ENCODE data around the gene S100A8.
"Not testable (repeated sequence)": the region's sequence is repeated elsewhere in the genome, so short reads cannot be mapped to it uniquely, and the experiment has no call there.

The S100A8 gene

DNA sequence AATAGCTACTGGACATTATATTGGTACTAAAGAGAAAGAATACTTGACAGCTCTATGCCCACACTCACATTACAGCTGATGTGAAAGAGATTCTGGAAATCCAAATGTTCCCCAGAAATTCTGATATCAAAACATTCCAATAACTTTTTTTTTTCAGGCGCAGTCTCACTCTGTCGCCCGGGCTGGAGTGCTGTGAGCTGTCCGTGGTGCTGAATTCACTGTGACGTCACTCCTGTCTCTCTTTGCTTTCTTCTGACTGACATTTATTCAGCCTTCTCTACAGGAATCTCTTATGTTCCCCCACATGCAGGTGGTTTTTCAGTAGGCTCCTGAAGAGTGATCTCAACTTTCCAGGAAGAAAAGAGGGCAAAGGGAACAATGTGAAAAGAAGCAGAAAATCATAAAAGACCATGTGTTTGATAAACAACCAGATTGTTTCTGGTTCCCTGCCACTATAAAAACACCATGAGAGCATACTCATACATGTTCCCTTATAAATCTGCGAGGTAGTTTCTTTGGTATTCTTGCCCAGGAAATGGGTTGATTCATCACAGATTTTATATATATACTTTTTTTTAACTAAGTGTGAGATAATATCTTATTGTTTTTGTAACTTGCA is 31.7 kb upstream of the S100A8 start:
- TF ChIP-seq POLR2A (IDR thresholded peaks at IDR 0.05; ENCODE audit: extremely low read depth, insufficient read length) (no peak), MYC (IDR thresholded peaks at IDR 0.05; ENCODE audit: low read depth, low read length) (no peak)
- TF ChIP-seq, protein P1, sequence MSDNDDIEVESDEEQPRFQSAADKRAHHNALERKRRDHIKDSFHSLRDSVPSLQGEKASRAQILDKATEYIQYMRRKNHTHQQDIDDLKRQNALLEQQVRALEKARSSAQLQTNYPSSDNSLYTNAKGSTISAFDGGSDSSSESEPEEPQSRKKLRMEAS (IDR thresholded peaks at IDR 0.05; ENCODE audit: low read depth, low read length), result no peak
- TF ChIP-seq, protein P2, sequence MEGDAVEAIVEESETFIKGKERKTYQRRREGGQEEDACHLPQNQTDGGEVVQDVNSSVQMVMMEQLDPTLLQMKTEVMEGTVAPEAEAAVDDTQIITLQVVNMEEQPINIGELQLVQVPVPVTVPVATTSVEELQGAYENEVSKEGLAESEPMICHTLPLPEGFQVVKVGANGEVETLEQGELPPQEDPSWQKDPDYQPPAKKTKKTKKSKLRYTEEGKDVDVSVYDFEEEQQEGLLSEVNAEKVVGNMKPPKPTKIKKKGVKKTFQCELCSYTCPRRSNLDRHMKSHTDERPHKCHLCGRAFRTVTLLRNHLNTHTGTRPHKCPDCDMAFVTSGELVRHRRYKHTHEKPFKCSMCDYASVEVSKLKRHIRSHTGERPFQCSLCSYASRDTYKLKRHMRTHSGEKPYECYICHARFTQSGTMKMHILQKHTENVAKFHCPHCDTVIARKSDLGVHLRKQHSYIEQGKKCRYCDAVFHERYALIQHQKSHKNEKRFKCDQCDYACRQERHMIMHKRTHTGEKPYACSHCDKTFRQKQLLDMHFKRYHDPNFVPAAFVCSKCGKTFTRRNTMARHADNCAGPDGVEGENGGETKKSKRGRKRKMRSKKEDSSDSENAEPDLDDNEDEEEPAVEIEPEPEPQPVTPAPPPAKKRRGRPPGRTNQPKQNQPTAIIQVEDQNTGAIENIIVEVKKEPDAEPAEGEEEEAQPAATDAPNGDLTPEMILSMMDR (IDR thresholded peaks at IDR 0.05; ENCODE audit: low read depth, low read length), result no peak
- peak; percentile 66 for DNase-seq (ENCODE audit: low read depth)
- no peak overlapping the region for H3K4me3 ChIP-seq (ENCODE audit: low read depth, low read length)

DNA sequence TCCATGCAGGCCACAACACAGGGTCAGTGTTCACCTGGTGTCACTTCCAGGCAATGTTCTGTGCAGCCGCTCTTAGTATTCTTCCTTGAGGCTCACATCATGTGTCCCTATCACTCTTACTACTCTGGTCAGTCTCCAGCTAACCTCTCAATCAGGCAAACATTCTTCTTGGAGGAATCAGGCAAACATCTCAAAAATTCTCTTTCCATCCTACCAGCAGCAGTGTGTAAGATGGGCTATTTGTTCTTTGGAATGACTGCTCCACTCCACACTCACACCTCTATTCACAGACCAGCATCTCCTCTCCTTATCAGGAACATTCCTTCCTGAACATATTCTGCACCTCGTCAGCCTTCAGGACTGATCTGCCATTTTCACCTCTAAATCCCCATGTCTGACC is 29.4 kb upstream of the S100A8 start:
- DNase-seq (ENCODE audit: low read depth), result no peak
- no peak overlapping the region for H3K4me3 ChIP-seq (ENCODE audit: low read depth, low read length)
- TF ChIP-seq, protein P1 (IDR thresholded peaks at IDR 0.05; ENCODE audit: low read depth, low read length), result no peak
- TF ChIP-seq, protein P2 (IDR thresholded peaks at IDR 0.05; ENCODE audit: low read depth, low read length), result no peak
- TF ChIP-seq MYC (IDR thresholded peaks at IDR 0.05; ENCODE audit: low read depth, low read length), result no peak
- TF ChIP-seq POLR2A (IDR thresholded peaks at IDR 0.05; ENCODE audit: extremely low read depth, insufficient read length), result no peak

DNA sequence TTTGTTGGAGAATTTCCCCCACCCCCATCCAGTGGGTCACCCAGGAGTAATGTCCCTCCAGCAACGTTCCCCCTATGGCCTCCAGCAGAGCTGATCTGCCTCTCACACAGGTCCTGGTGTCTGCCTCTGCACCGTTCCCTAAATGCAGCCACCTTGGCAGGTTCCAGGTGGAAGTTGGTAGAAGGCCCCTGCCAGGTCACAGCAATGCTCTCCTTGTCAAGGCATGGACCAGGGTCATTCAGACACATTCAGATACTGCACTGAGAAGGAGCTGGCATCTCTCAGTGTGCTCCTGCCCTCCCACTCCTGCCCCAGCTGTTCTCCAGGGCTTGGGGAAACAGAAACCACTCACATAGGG is 28.5 kb upstream of the S100A8 start:
- H3K4me3 ChIP-seq (ENCODE audit: low read depth, low read length); DNase-seq (ENCODE audit: low read depth): not testable (repeated sequence)

DNA sequence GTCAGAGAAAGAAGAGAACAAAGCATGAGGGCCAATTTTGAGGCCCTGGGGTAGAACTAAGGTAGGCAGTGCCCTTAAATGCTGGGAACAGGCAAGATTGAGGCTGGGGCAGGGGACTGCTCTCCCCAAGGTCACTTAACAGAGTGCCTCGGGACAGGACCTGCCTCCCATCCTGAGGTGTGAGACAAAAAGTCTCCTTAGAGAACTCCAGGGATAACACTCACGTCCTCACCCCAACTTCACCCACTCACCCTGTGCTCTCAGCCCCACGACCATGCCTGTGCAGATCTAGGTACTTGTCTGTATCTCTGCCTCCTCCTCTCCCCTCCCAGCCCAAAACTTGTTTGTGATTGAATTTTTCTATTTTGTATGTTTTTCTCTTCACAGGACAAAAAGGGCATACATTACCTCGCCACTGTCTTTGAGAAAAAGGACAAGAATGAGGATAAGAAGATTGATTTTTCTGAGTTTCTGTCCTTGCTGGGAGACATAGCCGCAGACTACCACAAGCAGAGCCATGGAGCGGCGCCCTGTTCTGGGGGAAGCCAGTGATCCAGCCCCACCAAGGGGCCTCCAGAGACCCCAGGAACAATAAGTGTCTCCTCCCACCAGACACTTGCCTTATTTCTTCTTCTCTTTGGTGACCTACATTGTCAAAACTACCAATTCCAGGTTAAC is 28.0 kb upstream of the S100A8 start:
- not testable (repeated sequence) for H3K4me3 ChIP-seq (ENCODE audit: low read depth, low read length); DNase-seq (ENCODE audit: low read depth)

DNA sequence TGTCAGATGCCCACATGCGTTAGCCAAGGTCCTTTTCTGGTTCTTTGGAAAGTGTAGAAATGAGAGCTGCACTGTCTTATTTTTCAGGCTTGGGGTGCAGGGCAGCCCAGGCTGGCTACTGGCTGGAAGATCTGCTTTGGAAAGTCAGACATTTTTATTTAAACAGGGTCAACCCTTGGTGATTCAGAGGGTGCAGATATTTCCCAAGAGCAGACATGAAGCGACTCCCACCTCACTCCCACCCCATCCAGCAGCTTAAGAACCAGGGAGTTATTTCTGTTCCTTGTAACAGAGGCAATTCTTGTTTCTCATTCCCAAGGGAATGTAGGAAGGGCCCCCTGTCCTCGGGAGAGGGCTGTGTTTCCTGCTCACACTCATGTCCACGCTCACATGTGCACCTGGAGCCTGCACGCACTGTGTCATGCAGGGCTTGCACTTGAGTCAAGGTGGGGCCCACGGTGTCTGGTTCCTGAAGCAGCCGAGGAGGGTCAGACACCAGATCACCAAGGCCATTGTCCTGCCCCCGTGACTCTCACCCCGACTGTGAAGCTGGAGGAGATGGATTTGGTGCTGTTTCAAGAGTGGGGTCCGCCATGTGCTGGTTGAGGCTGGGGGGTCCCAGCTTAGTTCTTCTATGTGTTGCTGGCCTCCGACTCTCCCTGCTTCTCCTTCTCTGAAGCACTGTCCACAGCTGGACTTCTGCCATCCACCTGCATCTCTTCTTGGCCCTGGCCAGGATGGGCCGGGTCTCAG is 26.4 kb upstream of the S100A8 start:
- DNase-seq (ENCODE audit: low read depth), result no peak
- TF ChIP-seq POLR2A (IDR thresholded peaks at IDR 0.05; ENCODE audit: extremely low read depth, insufficient read length) (no peak), MYC (IDR thresholded peaks at IDR 0.05; ENCODE audit: low read depth, low read length) (no peak)
- TF ChIP-seq, protein P2 (IDR thresholded peaks at IDR 0.05; ENCODE audit: low read depth, low read length), result no peak
- TF ChIP-seq, protein P1 (IDR thresholded peaks at IDR 0.05; ENCODE audit: low read depth, low read length), result no peak
- no peak overlapping the region for H3K4me3 ChIP-seq (ENCODE audit: low read depth, low read length)

DNA sequence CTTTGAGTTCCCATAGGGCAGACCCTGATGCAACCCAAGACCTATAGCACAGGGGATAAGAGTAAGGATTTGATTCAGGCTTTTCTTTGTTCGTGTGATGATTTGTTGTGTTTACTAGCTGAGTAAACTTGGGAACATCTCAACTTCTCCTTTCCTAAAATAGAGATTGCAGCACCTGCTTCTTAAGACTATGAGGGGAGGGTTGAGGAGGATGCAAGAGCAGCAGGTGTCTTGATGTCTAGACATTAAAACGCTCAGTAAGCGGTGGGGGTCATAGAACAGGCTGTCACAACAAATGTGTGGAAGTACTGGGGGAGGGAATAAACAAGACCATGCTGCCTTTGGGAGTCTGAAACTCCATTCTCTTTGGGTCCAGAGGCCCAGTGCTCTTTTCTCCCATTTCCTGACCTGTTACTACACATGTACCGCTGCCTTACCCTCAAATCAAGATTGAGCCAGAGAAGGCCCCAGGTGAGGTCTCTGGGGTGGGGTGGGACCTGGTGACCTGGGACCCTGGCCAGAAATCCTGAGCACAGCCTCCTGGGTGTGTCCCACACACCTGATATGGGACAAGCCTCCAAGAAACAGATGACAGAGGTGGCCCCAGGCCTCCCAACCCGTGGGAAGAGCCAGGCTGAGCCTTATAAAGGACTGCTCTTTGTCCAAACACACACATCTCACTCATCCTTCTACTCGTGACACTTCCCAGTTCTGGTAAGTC is 25.1 kb upstream of the S100A8 start, which contains the start of gene S100A7A:
TSS of gene S100A7A (plus strand) at position 671 of the 721 bp plus-strand sequence. CDS start 1,563 bp downstream, outside the sequence.
- no peak for TF ChIP-seq POLR2A (IDR thresholded peaks at IDR 0.05; ENCODE audit: extremely low read depth, insufficient read length)
- TF ChIP-seq MYC (IDR thresholded peaks at IDR 0.05; ENCODE audit: low read depth, low read length), result no peak
- TF ChIP-seq, protein P1 (IDR thresholded peaks at IDR 0.05; ENCODE audit: low read depth, low read length), result no peak
- H3K4me3 ChIP-seq (ENCODE audit: low read depth, low read length), result no peak within 1 kb of the TSS
- DNase-seq (ENCODE audit: low read depth), result no peak

DNA sequence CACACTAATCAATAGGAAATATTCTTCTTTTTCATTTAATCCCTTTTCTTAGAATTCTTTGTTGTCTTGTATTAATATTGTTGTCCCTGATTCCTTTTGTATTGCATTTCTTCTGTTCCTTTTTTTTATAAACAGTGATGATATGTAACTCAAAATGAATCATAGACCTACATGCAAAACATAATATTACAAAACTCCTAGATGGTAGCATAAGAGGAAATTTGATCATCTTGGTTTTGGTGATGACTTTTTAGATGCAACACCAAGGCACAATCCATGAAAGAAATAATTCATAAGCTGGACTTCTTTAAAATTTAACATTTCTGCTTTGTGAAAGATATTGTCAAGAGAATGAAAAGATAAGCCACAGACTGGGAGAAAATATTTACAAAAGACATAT is 23.1 kb upstream of the S100A8 start:
- not testable (repeated sequence) for H3K4me3 ChIP-seq (ENCODE audit: low read depth, low read length); DNase-seq (ENCODE audit: low read depth)

DNA sequence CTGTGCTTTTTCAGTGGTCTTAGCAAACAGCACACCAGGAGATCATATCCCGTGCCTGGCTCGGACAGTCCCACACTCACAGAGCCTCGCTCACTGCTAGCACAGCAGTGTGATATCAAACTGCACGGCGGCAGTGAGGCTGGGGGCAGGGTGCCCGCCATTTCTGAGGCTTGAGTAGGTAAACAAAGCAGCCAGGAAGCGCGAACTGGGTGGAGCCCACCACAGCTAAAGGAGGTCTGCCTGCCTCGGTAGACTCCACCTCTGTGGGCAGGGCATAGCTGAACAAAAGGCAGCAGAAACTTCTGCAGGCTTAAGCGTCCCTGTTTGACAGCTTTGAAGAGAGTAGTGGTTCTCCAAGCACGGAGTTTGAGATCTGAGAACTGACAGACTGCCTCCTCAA is 16.4 kb upstream of the S100A8 start:
- not testable (repeated sequence) for DNase-seq (ENCODE audit: low read depth); H3K4me3 ChIP-seq (ENCODE audit: low read depth, low read length)

DNA sequence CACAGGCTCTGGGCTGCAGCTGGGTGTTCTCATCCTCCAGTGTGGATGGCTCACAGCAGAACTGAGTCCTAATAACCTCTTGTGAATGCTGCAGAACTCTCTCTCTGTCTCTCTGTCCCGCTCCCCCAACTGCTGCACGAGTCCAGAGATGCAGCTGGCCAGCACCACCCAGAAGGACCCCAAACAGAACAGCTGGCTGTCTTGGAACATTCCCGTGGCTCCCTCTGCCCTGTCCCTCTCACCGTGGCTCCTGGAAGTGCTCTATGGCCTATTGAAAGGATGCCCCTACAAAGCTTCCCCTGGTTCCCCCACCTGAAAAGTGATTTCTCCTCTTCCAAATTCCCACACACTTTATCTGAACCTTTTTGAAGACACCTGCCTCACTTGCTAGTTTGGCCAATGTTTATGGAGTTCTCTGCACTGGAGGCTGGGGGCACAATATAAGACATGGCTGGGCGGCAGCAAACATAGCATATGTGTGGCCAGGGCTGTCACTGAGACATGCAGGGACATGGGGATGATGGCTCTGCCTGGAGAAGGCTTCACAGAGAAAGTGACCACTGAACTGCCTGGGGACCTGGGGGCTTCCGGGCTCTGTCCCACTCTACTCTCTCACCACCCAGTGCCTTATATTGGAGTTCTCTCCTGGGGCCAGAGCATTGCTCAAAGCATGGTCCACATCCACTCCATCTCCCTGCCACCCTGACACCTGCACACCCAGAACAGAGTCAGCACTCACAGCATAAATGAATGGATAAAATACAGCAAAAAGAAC is 15.1 kb upstream of the S100A8 start:
- not testable (repeated sequence) for DNase-seq (ENCODE audit: low read depth); H3K4me3 ChIP-seq (ENCODE audit: low read depth, low read length)

Data from NB4 (cell line).